Stimulated activated CD4-positive, alpha-beta T cell treated with anti-CD3 and anti-CD28 coated beads, Interleukin-4, amount 100 ng/mL, for 4 hours (primary cell): ENCODE data around the gene UMAD1.

ENCODE experiments used
- DNase-seq, 2 experiments: peaks; one replicate each; pipeline ENCODE4 v3.0.0-alpha.2; 2020

UMAD1 gene

GRCh38 chr7:7850150-7850549, 209.6 kb downstream of the UMAD1 start:
- no peak for DNase-seq

GRCh38 chr7:7851381-7851780, 210.8 kb downstream of the UMAD1 start:
- no peak for DNase-seq

- no peak for DNase-seq
Measured at GRCh38 chr7:7851991-7852390, 211.4 kb downstream of the UMAD1 start.

GRCh38 chr7:7857143-7857583, 216.6 kb downstream of the UMAD1 start:
- no peak for DNase-seq

- DNase-seq: no peak
Measured at GRCh38 chr7:7858559-7858958, 218.0 kb downstream of the UMAD1 start.

GRCh38 chr7:7859411-7859810, 218.9 kb downstream of the UMAD1 start:
- DNase-seq: no peak

- no peak for DNase-seq
Measured at GRCh38 chr7:7861211-7861633, 220.7 kb downstream of the UMAD1 start.

- no peak for DNase-seq
Measured at GRCh38 chr7:7862393-7862792, 221.8 kb downstream of the UMAD1 start.

GRCh38 chr7:7867846-7868571, 227.5 kb downstream of the UMAD1 start:
- no peak for DNase-seq

GRCh38 chr7:7868572-7868899, 228.0 kb downstream of the UMAD1 start:
- no peak for DNase-seq

- no peak for DNase-seq
Measured at GRCh38 chr7:7869036-7869435, 228.5 kb downstream of the UMAD1 start.

GRCh38 chr7:7869651-7870050, 229.1 kb downstream of the UMAD1 start:
- DNase-seq: no peak

GRCh38 chr7:7870555-7870954, 230.0 kb downstream of the UMAD1 start:
- DNase-seq: no peak

- no peak for DNase-seq
Measured at GRCh38 chr7:7876419-7876818, 235.9 kb downstream of the UMAD1 start.

- DNase-seq: no peak
Measured at GRCh38 chr7:7881581-7881980, 241.0 kb downstream of the UMAD1 start.

- DNase-seq: no peak
Measured at GRCh38 chr7:7882888-7883287, 242.3 kb downstream of the UMAD1 start.

GRCh38 chr7:7883394-7883793, 242.8 kb downstream of the UMAD1 start:
- DNase-seq: no peak

- DNase-seq: no peak
Measured at GRCh38 chr7:7884855-7885254, 244.3 kb downstream of the UMAD1 start.

- DNase-seq: no peak
Measured at GRCh38 chr7:7889791-7890568, 249.4 kb downstream of the UMAD1 start.

- no peak for DNase-seq
Measured at GRCh38 chr7:7895004-7895650, 254.6 kb downstream of the UMAD1 start.

GRCh38 chr7:7895754-7896153, 255.2 kb downstream of the UMAD1 start:
- DNase-seq: no peak

GRCh38 chr7:7897509-7897908, 257.0 kb downstream of the UMAD1 start:
- DNase-seq: no peak

GRCh38 chr7:7897949-7898515, 257.5 kb downstream of the UMAD1 start:
- DNase-seq: no peak

- DNase-seq: no peak
Measured at GRCh38 chr7:7902845-7903244, 262.3 kb downstream of the UMAD1 start.
